ENCODE data around the gene SERTAD2.

GRCh38 chr2:64655018-64655664, 1.4 kb upstream of the SERTAD2 start:
- peak; percentile 39 for TF ChIP-seq CTCF (IDR thresholded peaks at IDR 0.05; ENCODE audit: insufficient read depth, low read depth, low read length)
- no peak for TF ChIP-seq EZH2 (IDR thresholded peaks at IDR 0.05; ENCODE audit: insufficient read depth, low read length)

Data from astrocyte (in vitro differentiated cells and primary cell).